B cell (primary cell): ENCODE results near the gene MRPL19. TPM values are rescaled to one million over a fixed set of nuclear protein-coding genes. Genes with fewer than 3 reads are reported as not detected.
A peak's percentile ranks its signal among the peaks of the same experiment; 100 is the strongest.

Source experiments
- ATAC-seq: fragments of 200-7000 bp; cut with Tn5 transposase; one replicate; pipeline ENCODE4 v1.10.0; 2021; ENCODE audit warnings: low read depth, mild to moderate bottlenecking, moderate number of reproducible peaks, moderate library complexity
- CTCF ChIA-PET: fragments of 350-600 bp; sonication (Branson Sonifier 250); formaldehyde crosslinking; loops from one replicate; lab custom pipeline; 2021; ENCODE audit warnings: antibody characterized with exemption, inconsistent platforms; lab: Charles Lee
- POLR2A ChIA-PET: fragments of 350-600 bp; sonication (Branson Sonifier 250); formaldehyde crosslinking; loops from one replicate; lab custom pipeline; 2021; ENCODE audit warnings: antibody characterized with exemption; lab: Charles Lee
- DNase-seq: peaks from one replicate; pipeline ENCODE4 v3.0.0; 2013
- H2AFZ ChIP-seq: 2 replicates; pipeline ENCODE4 v1.6.1; 2012; ENCODE audit warnings: mild to moderate bottlenecking, low read depth, low read length; ENCODE audit not compliant: insufficient read depth, poor library complexity, severe bottlenecking
- H3K27ac ChIP-seq, 2 donors: 1 replicate in 1 of 2; 2 replicates in 1 of 2; pipeline ENCODE4 v1.5.1; 2012 to 2013; ENCODE audit warnings: low read length in 2 of 2, mild to moderate bottlenecking in 2 of 2, moderate library complexity in 1 of 2
- H3K27me3 ChIP-seq, 4 experiments: fragments of 200-600 bp in 1 of 4; sonication (generic) in 1 of 4; replicated peaks in 1 of 4; 1 replicate in 2 of 4; 2 replicates in 2 of 4; pipeline versions ENCODE4 v1.6.1 to v1.7.0; 2013 to 2016; ENCODE audit warnings: low read length in 3 of 4, mild to moderate bottlenecking in 2 of 4, mixed read lengths in 1 of 4, moderate library complexity in 1 of 4; ENCODE audit not compliant: insufficient read depth in 4 of 4, control insufficient read depth in 3 of 4; ENCODE audit errors: control extremely low read depth in 1 of 4
- H3K36me3 ChIP-seq, 2 experiments: replicated peaks in 1 of 2; 1 replicate in 1 of 2; 2 replicates in 1 of 2; pipeline versions ENCODE4 v1.6.1 to v1.7.1; 2013; ENCODE audit warnings: low read length in 1 of 2; ENCODE audit not compliant: insufficient read depth in 2 of 2, control insufficient read depth in 1 of 2; ENCODE audit errors: control extremely low read depth in 1 of 2, extremely low read depth in 1 of 2
- H3K4me1 ChIP-seq, 2 donors: fragments of 200-600 bp in 1 of 2; sonication (generic) in 1 of 2; 1 replicate in 1 of 2; 2 replicates in 1 of 2; pipeline versions ENCODE4 v1.5.1 to v1.6.1; 2013 to 2017; ENCODE audit warnings: low read length in 2 of 2; ENCODE audit not compliant: control insufficient read depth in 2 of 2, insufficient read depth in 2 of 2
- H3K4me2 ChIP-seq: replicated peaks from 2 replicates; pipeline ENCODE3; 2012; ENCODE audit warnings: mild to moderate bottlenecking, low read depth, low read length; ENCODE audit not compliant: poor library complexity, severe bottlenecking
- H3K4me3 ChIP-seq, 5 experiments: fragments of 200-600 bp in 1 of 5; sonication (generic) in 1 of 5; 1 replicate in 3 of 5; 2 replicates in 2 of 5; pipeline versions ENCODE4 v1.5.1 to v1.7.0; 2011 to 2016; ENCODE audit warnings: low read length in 4 of 5, mild to moderate bottlenecking in 4 of 5, low read depth in 2 of 5, control low read depth in 1 of 5, moderate library complexity in 1 of 5; ENCODE audit not compliant: insufficient read depth in 1 of 5; ENCODE audit errors: control extremely low read depth in 1 of 5, extremely low read depth in 1 of 5
- H3K79me2 ChIP-seq: fragments of 200-600 bp; sonication (generic); one replicate; pipeline ENCODE4 v1.6.0; 2016; ENCODE audit warnings: low read length; ENCODE audit not compliant: control insufficient read depth, insufficient read depth
- H3K9ac ChIP-seq: fragments of 200-600 bp; sonication (generic); 2 replicates; pipeline ENCODE4 v1.6.1; 2017; ENCODE audit warnings: mild to moderate bottlenecking, low read length, moderate library complexity
- H3K9me3 ChIP-seq, 3 donors: one replicate each; pipeline versions ENCODE4 v1.6.1 to v1.7.1; 2013; ENCODE audit warnings: low read length in 2 of 3; ENCODE audit not compliant: control insufficient read depth in 2 of 3, insufficient read depth in 1 of 3; ENCODE audit errors: control extremely low read depth in 1 of 3
- H4K20me1 ChIP-seq: 2 replicates; pipeline ENCODE4 v1.6.0; 2012; ENCODE audit warnings: mild to moderate bottlenecking, low read length; ENCODE audit not compliant: insufficient read depth, control insufficient read depth, poor library complexity, severe bottlenecking
- H3K27ac Mint-ChIP-seq: one replicate; pipeline ENCODE4 v1.8.0; 2021; ENCODE audit warnings: mixed read lengths
- H3K27me3 Mint-ChIP-seq: one replicate; pipeline ENCODE4 v1.8.0; 2021; ENCODE audit warnings: mixed read lengths
- H3K4me1 Mint-ChIP-seq: one replicate; pipeline ENCODE4 v1.8.0; 2021; ENCODE audit warnings: mixed read lengths
- H3K4me3 Mint-ChIP-seq: one replicate; pipeline ENCODE4 v1.8.0; 2021; ENCODE audit warnings: mixed read lengths
- H3K9me3 Mint-ChIP-seq: one replicate; pipeline ENCODE4 v1.8.0; 2022; ENCODE audit warnings: mixed read lengths; ENCODE audit not compliant: insufficient read depth
- CTCF ChIP-seq: fragments of 200-600 bp; IDR thresholded peaks from one replicate; pipeline ENCODE4 v1.8.0; 2022; ENCODE audit warnings: antibody characterized with exemption, mild to moderate bottlenecking
- EZH2 ChIP-seq: IDR thresholded peaks from 2 replicates; pipeline ENCODE4 v1.6.1; 2012; ENCODE audit warnings: borderline replicate concordance, low read depth, mild to moderate bottlenecking, moderate library complexity, low read length; ENCODE audit not compliant: insufficient read depth, poor library complexity, severe bottlenecking
- WGBS: methylation state at CpG from one replicate; pipeline ENCODE4 v1.1.5; 2013; ENCODE audit warnings: missing lambda C conversion rate; ENCODE audit not compliant: insufficient coverage; 5-methylcytosine and 5-hydroxymethylcytosine counted together
- intact Hi-C: fragments of 100-400 bp; cut with micrococcal nuclease; formaldehyde crosslinking; loops from one replicate; pipeline ENCODE4 v1.10.0; 2022
- polyA plus RNA-seq: library from polyadenylated mRNA; depleted of rRNA; stranded (reverse); fragments of >200 nt; gene quantifications from 2 replicates; pipeline ENCODE4 v1.2.3, GENCODE V29; 2012
- total RNA-seq, 2 donors: library from RNA; stranded (reverse); fragments of 120-200 nt in 1 of 2; gene quantifications; 1 replicate in 1 of 2; 2 replicates in 1 of 2; pipeline versions ENCODE4 v1.2.3 to v1.2.4, GENCODE V29; 2013 to 2022

MRPL19 gene
- total and polyA plus RNA-seq, 2 donors (not counting 1 experiment from before 2014, with no cell fraction given) = 3.4 to 28.4 TPM

GRCh38 chr2:75709297-75709696 lies 62.7 kb downstream of the MRPL19 start:
- H2AFZ ChIP-seq = peak overlapping the region; percentile 30
- no CpG with 5 or more reads among the region's 3 CpGs for WGBS
- DNase-seq (peak; percentile 7), ATAC-seq (no peak)
- Mint-ChIP-seq H3K4me1 (peaks cover 27% of the 10 kb centered on the region), H3K27me3 (no peaks in the 10 kb centered on the region), H3K9me3 (no peaks in the 10 kb centered on the region), H3K27ac (peak overlapping the region; percentile 4), H3K4me3 (peak overlapping the region; percentile 68)
- intact Hi-C loops = no loop called here
- no peaks in the 10 kb centered on the region for H3K27me3 ChIP-seq
- peaks cover 5 to 14% of the 10 kb centered on the region in 2 donors for H3K4me1 ChIP-seq
- H3K4me3 ChIP-seq = no peak overlapping the region
- no peak overlapping the region for H3K27ac ChIP-seq
- H3K4me2 ChIP-seq = peak overlapping the region; percentile 82
- H3K9me3 ChIP-seq = peaks cover 0 to 4% (median 0%) of the 10 kb centered on the region in 3 donors
- no peak for TF ChIP-seq EZH2
- no peak for TF ChIP-seq CTCF
- H3K36me3 ChIP-seq = peaks cover 5 to 14% of the 10 kb centered on the region in 2 experiments
- peaks cover 18% of the 10 kb centered on the region for H3K79me2 ChIP-seq
- CTCF ChIA-PET = interaction anchor here (1.0 to 1.5 kb wide), 3 partner anchors 31 to 62 kb away, joined by 3 to 10 read pairs (median 4); partner anchors contain the start of gene MRPL19
- peak overlapping the region; percentile 16 for H3K9ac ChIP-seq
- H4K20me1 ChIP-seq = no peaks in the 10 kb centered on the region
- POLR2A ChIA-PET = no interaction called here

GRCh38 chr2:75710220-75710576 lies 63.6 kb downstream of the MRPL19 start:
- TF ChIP-seq CTCF = no peak
- no peak for TF ChIP-seq EZH2
- H3K27ac ChIP-seq = peak overlapping the region; percentile 83 to 88
- H2AFZ ChIP-seq = peak overlapping the region; percentile 88
- H3K27ac Mint-ChIP-seq = peak overlapping the region; percentile 86
- peaks cover 5 to 7% of the 10 kb centered on the region in 2 experiments for H3K36me3 ChIP-seq
- peaks cover 18% of the 10 kb centered on the region for H3K79me2 ChIP-seq
- H3K9me3 Mint-ChIP-seq = no peaks in the 10 kb centered on the region
- peak overlapping the region; percentile 76 for H3K9ac ChIP-seq
- DNase-seq (no peak), ATAC-seq (no peak)
- no peaks in the 10 kb centered on the region for H4K20me1 ChIP-seq
- intact Hi-C loops = loop anchor here (1.0 to 5.0 kb wide), 2 partner anchors 33 to 64 kb away; partner anchors contain the start of gene MRPL19
- H3K9me3 ChIP-seq = peaks cover 0 to 4% (median 0%) of the 10 kb centered on the region in 3 donors
- POLR2A ChIA-PET = no interaction called here
- H3K4me2 ChIP-seq = peak overlapping the region; percentile 82
- H3K4me3 Mint-ChIP-seq = peak overlapping the region; percentile 87
- H3K4me1 Mint-ChIP-seq = peaks cover 27% of the 10 kb centered on the region
- H3K4me3 ChIP-seq = peak overlapping the region; percentile 65 to 72 (median 65)
- no peaks in the 10 kb centered on the region for H3K27me3 ChIP-seq
- H3K27me3 Mint-ChIP-seq = peaks cover 1% of the 10 kb centered on the region
- H3K4me1 ChIP-seq = peaks cover 5 to 14% of the 10 kb centered on the region in 2 donors
- 1% methylated on average over 12 of the region's 12 CpGs for WGBS
- CTCF ChIA-PET = interaction anchor here (1.0 to 2.0 kb wide), 4 partner anchors 32 to 69 kb away, joined by 3 to 10 read pairs (median 5); partner anchors contain the start of gene MRPL19
